ENCODE results near the gene ATXN1. TPM values are rescaled to one million over a fixed set of nuclear protein-coding genes. Genes with fewer than 3 reads are reported as not detected.

Gene ATXN1
- total and polyA plus RNA-seq, 2 of the 8 experiments (the other 6 are each of a cell fraction or from before 2014, with no cell fraction given): 1.6 to 4.0 TPM

DNA sequence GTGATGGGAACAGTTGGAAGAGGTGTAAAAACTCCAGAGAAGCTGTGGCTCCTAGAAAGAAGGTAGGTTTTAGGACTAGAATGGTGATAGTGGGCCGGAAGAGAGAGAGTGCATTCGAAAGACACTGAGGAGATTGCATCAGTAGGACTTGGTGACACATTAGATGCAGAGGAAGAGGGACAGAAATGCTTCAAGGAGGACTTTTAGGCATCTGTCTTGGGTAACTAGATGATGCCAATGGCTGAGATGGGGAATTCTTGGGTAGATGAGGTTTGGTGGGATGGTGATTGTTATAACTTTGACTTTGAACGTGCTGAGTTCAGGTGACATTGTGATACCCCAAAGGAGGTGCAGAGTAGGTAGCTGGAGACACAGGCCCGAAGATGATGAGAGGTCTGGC is 326.4 kb downstream of the ATXN1 start:
- Histone ChIP-seq H3K23me2 (ENCODE audit: low read depth, low read length) (no peaks in the 10 kb centered on the region), H3K36me3 (ENCODE audit: control insufficient read depth in 2 of 4, insufficient read depth in 4 of 4, low read length in 3 of 4) (no peaks in the 10 kb centered on the region; a peak in 1 of 8 replicates), H2BK20ac (ENCODE audit: low read length) (no peak overlapping the region), H3K4me1 (replicated peaks in 1 of 4; ENCODE audit: control insufficient read depth in 3 of 4, insufficient read depth in 4 of 4, low read length in 3 of 4) (no peaks in the 10 kb centered on the region), H3K4me3 (ENCODE audit: extremely low read depth in 1 of 4, insufficient read depth in 2 of 4, low read depth in 3 of 4, low read length in 4 of 4) (no peak overlapping the region), H3K27ac (ENCODE audit: low read depth, low read length) (no peak overlapping the region), H3K79me2 (ENCODE audit: control insufficient read depth in 1 of 2, insufficient read depth in 2 of 2, low read length in 2 of 2) (no peaks in the 10 kb centered on the region), H3K4ac (replicated peaks; ENCODE audit: insufficient read length, low read depth, low read length) (no peak overlapping the region), H3K23ac (ENCODE audit: insufficient read length) (no peak overlapping the region), H3K9me3 (ENCODE audit: insufficient read depth in 2 of 2, low read depth in 1 of 2, low read length in 1 of 2) (no peaks in the 10 kb centered on the region), H3K9ac (replicated peaks in 1 of 4; ENCODE audit: extremely low read depth in 1 of 4, low read depth in 3 of 4, low read length in 3 of 4) (no peak overlapping the region), H2AK5ac (ENCODE audit: low read depth, low read length) (no peak overlapping the region), H4K5ac (ENCODE audit: insufficient read length, low read depth, low read length) (no peak overlapping the region), H4K8ac (ENCODE audit: extremely low read depth, insufficient read depth, low read length) (no peak overlapping the region), H2AFZ (ENCODE audit: low read length) (no peak overlapping the region), H3K79me1 (ENCODE audit: low read depth, low read length) (no peaks in the 10 kb centered on the region), H2BK12ac (ENCODE audit: low read depth, low read length) (no peak overlapping the region), H2BK5ac (ENCODE audit: low read depth, low read length) (no peak overlapping the region), H3K4me2 (ENCODE audit: insufficient read depth in 1 of 2, low read depth in 2 of 2, low read length in 2 of 2) (no peak overlapping the region), H4K20me1 (replicated peaks in 1 of 2; ENCODE audit: control insufficient read depth in 1 of 2, insufficient read depth in 2 of 2, low read length in 2 of 2) (no peaks in the 10 kb centered on the region), H3K18ac (ENCODE audit: extremely low read depth, low read length) (no peak overlapping the region), H3K27me3 (replicated peaks in 1 of 4; ENCODE audit: control insufficient read depth in 3 of 4, extremely low read depth in 1 of 4, insufficient read depth in 3 of 4, low read length in 3 of 4) (no peaks in the 10 kb centered on the region), H3K14ac (ENCODE audit: insufficient read length) (no peak overlapping the region), H4K91ac (replicated peaks; ENCODE audit: insufficient read length, low read length) (no peak overlapping the region), H2BK120ac (replicated peaks; ENCODE audit: low read depth, low read length) (no peak overlapping the region), H3K56ac (replicated peaks; ENCODE audit: insufficient read length, low read depth, low read length) (no peak overlapping the region), H2BK15ac (ENCODE audit: low read length) (no peak overlapping the region)
- ChIA-PET POLR2A (ENCODE audit: partially characterized antibody) (no interaction called here), CTCF (ENCODE audit: partially characterized antibody) (interaction anchor here (0.6 kb wide), 1 partner anchor 118 kb away, joined by 3 read pairs; no protein-coding TSS in a partner anchor)
- DNase-seq (ENCODE audit: low read depth in 1 of 2, low spot score in 2 of 2): no peak
- WGBS, 2 experiments (ENCODE audit: extremely low coverage in 1 of 2, insufficient coverage in 1 of 2, insufficient read length in 1 of 2, insufficient replicate concordance in 2 of 2, low coverage in 1 of 2, low lambda C conversion rate in 2 of 2, missing lambda C conversion rate in 1 of 2): 88% methylated on average over 4 of the region's 4 CpGs; no CpG with 5 or more reads in 1 of the 2 experiments
- TF ChIP-seq CTBP2 (IDR thresholded peaks at IDR 0.05; ENCODE audit: borderline replicate concordance, insufficient read depth, insufficient read length, low read length) (no peak), SIX5 (IDR thresholded peaks at IDR 0.05; ENCODE audit: low read depth, low read length) (no peak), HDAC2 (IDR thresholded peaks at IDR 0.05; ENCODE audit: borderline replicate concordance in 1 of 2, low read depth in 2 of 2, low read length in 2 of 2) (no peak), SP1 (IDR thresholded peaks at IDR 0.05; ENCODE audit: low read depth, low read length) (no peak), RNF2 (IDR thresholded peaks at IDR 0.05; ENCODE audit: borderline replicate concordance, low read depth, low read length, missing control alignments, poor library complexity, severe bottlenecking) (no peak), EGR1 (IDR thresholded peaks at IDR 0.05; ENCODE audit: borderline replicate concordance, low read depth, low read length) (no peak), HDAC6 (IDR thresholded peaks at IDR 0.05; ENCODE audit: low read depth, low read length) (no peak)
- TF ChIP-seq, protein P1, sequence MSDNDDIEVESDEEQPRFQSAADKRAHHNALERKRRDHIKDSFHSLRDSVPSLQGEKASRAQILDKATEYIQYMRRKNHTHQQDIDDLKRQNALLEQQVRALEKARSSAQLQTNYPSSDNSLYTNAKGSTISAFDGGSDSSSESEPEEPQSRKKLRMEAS (IDR thresholded peaks at IDR 0.05): no peak
- TF ChIP-seq, protein P2, sequence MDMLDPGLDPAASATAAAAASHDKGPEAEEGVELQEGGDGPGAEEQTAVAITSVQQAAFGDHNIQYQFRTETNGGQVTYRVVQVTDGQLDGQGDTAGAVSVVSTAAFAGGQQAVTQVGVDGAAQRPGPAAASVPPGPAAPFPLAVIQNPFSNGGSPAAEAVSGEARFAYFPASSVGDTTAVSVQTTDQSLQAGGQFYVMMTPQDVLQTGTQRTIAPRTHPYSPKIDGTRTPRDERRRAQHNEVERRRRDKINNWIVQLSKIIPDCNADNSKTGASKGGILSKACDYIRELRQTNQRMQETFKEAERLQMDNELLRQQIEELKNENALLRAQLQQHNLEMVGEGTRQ (IDR thresholded peaks at IDR 0.05; ENCODE audit: low read length): no peak
- FAIRE-seq: no peak
